ENCODE data around the gene KHDRBS2. TPM values are rescaled to one million over a fixed set of nuclear protein-coding genes. Genes with fewer than 3 reads are reported as not detected.

The KHDRBS2 gene
- total and polyA plus RNA-seq, 11 donors: 0.15 to 0.29 TPM; not detected in 9

- H3K36me3 ChIP-seq: no peaks in the 10 kb centered on the region
- H3K4me1 ChIP-seq: no peaks in the 10 kb centered on the region
- ATAC-seq (no peak), DNase-seq (no peak)
- H3K9me3 ChIP-seq: no peaks in the 10 kb centered on the region
- WGBS, 4 donors: 58 to 83% (median 67%) methylated on average over 1 of the region's 1 CpG
- no peak overlapping the region for H3K4me3 ChIP-seq
- no peak overlapping the region for H3K27ac ChIP-seq
- H3K27me3 ChIP-seq: no peaks in the 10 kb centered on the region
- intact Hi-C loops (cut with DNase I): no loop called here
- TF ChIP-seq POLR2A (IDR thresholded peaks at IDR 0.05): no peak
- no peak for TF ChIP-seq CTCF (IDR thresholded peaks at IDR 0.05)
Measured at GRCh38 chr6:61980622-61981021, 305.4 kb downstream of the KHDRBS2 start.

- DNase-seq (no peak), ATAC-seq (no peak)
- Histone ChIP-seq H3K27me3 (no peaks in the 10 kb centered on the region), H3K4me3 (no peak overlapping the region), H3K4me1 (no peaks in the 10 kb centered on the region), H3K27ac (no peak overlapping the region), H3K9me3 (no peaks in the 10 kb centered on the region), H3K36me3 (no peaks in the 10 kb centered on the region)
- no peak for TF ChIP-seq POLR2A (IDR thresholded peaks at IDR 0.05)
- TF ChIP-seq CTCF (IDR thresholded peaks at IDR 0.05): no peak
- 50 to 64% (median 53%) methylated on average over 1 of the region's 1 CpG for WGBS, 4 donors
- intact Hi-C loops (cut with DNase I): no loop called here
Measured at GRCh38 chr6:61977947-61978346, 308.1 kb downstream of the KHDRBS2 start.

- ATAC-seq (no peak), DNase-seq (no peak)
- H3K9me3 ChIP-seq: no peaks in the 10 kb centered on the region
- no peaks in the 10 kb centered on the region for H3K36me3 ChIP-seq
- H3K27ac ChIP-seq: no peak overlapping the region
- H3K27me3 ChIP-seq: no peaks in the 10 kb centered on the region
- WGBS, 4 donors: 54 to 60% (median 55%) methylated on average over 1 of the region's 1 CpG
- H3K4me1 ChIP-seq: no peaks in the 10 kb centered on the region
- no peak overlapping the region for H3K4me3 ChIP-seq
- no peak for TF ChIP-seq POLR2A (IDR thresholded peaks at IDR 0.05)
- TF ChIP-seq CTCF (IDR thresholded peaks at IDR 0.05): no peak
- intact Hi-C loops (cut with DNase I): no loop called here
Measured at GRCh38 chr6:61977099-61977498, 308.9 kb downstream of the KHDRBS2 start.

GRCh38 chr6:61959196-61959595 is 326.8 kb downstream of the KHDRBS2 start:
- ATAC-seq (no peak), DNase-seq (no peak)
- Histone ChIP-seq H3K27me3 (no peaks in the 10 kb centered on the region), H3K4me1 (no peaks in the 10 kb centered on the region), H3K4me3 (no peak overlapping the region), H3K9me3 (peaks cover 0 to 29% (median 6%) of the 10 kb centered on the region in 12 donors), H3K27ac (no peak overlapping the region), H3K36me3 (no peaks in the 10 kb centered on the region)
- 86 to 92% (median 89%) methylated on average over 2 of the region's 2 CpGs for WGBS, 4 donors
- TF ChIP-seq CTCF (IDR thresholded peaks at IDR 0.05) (no peak), POLR2A (IDR thresholded peaks at IDR 0.05) (no peak)
- intact Hi-C loops (cut with DNase I): no loop called here
